KMS-11 (cell line): ENCODE results near the gene ANO6.

Source experiments
- H2AFZ ChIP-seq: fragments of 200-600 bp; sonication (generic); 2 replicates; pipeline ENCODE4 v1.6.1; 2016; ENCODE audit warnings: antibody characterized with exemption, mixed run types, low read depth
- H3K27ac ChIP-seq: fragments of 200-600 bp; sonication (generic); 2 replicates; pipeline ENCODE4 v1.6.1; 2016; ENCODE audit warnings: mild to moderate bottlenecking, mixed run types
- H3K27me3 ChIP-seq: fragments of 200-600 bp; sonication (generic); 2 replicates; pipeline ENCODE4 v1.6.1; 2017; ENCODE audit warnings: mild to moderate bottlenecking, low read depth, mixed run types, moderate library complexity; ENCODE audit not compliant: insufficient read depth
- H3K36me3 ChIP-seq: fragments of 200-600 bp; sonication (generic); 2 replicates; pipeline ENCODE4 v1.6.1; 2017; ENCODE audit warnings: mild to moderate bottlenecking, mixed run types; ENCODE audit not compliant: insufficient read depth
- H3K4me1 ChIP-seq: fragments of 200-600 bp; sonication (generic); 2 replicates; pipeline ENCODE4 v1.6.1; 2016; ENCODE audit warnings: mild to moderate bottlenecking, low read depth, mixed run types; ENCODE audit not compliant: poor library complexity, severe bottlenecking
- H3K4me2 ChIP-seq: fragments of 200-600 bp; sonication (generic); 2 replicates; pipeline ENCODE4 v1.7.0; 2016; ENCODE audit warnings: mild to moderate bottlenecking, mixed run types
- H3K4me3 ChIP-seq: fragments of 200-600 bp; sonication (generic); IDR thresholded peaks from 2 replicates; pipeline ENCODE4 v1.6.1; 2017; ENCODE audit warnings: low read depth, low read length, mixed read lengths; ENCODE audit not compliant: insufficient read depth
- H3K79me2 ChIP-seq: fragments of 200-600 bp; sonication (generic); 2 replicates; pipeline ENCODE4 v1.6.1; 2016; ENCODE audit warnings: low read depth, mixed run types; ENCODE audit not compliant: insufficient read depth
- H3K9ac ChIP-seq: fragments of 200-600 bp; sonication (generic); 2 replicates; pipeline ENCODE4 v1.6.1; 2016; ENCODE audit warnings: mild to moderate bottlenecking, mixed run types
- H4K20me1 ChIP-seq: fragments of 200-600 bp; sonication (generic); 2 replicates; pipeline ENCODE4 v1.6.1; 2016; ENCODE audit warnings: mild to moderate bottlenecking, mixed run types; ENCODE audit not compliant: insufficient read depth
- CTCF ChIP-seq: fragments of 200-600 bp; sonication (generic); conservative IDR thresholded peaks from 2 replicates; pipeline ENCODE4 v1.6.1; 2017; ENCODE audit warnings: low read depth, mild to moderate bottlenecking, antibody characterized with exemption, low read length, moderate library complexity, mixed read lengths

The ANO6 gene

GRCh38 chr12:45408729-45409114 is 192.8 kb downstream of the ANO6 start:
- H2AFZ ChIP-seq = no peak overlapping the region
- no peaks in the 10 kb centered on the region for H3K79me2 ChIP-seq
- no peak overlapping the region for H3K4me3 ChIP-seq
- H3K36me3 ChIP-seq = peaks cover 10% of the 10 kb centered on the region; the same call in 1 of the 2 replicates
- H3K4me2 ChIP-seq = no peak overlapping the region
- H3K9ac ChIP-seq = no peak overlapping the region
- no peak for TF ChIP-seq CTCF
- H3K27me3 ChIP-seq = no peaks in the 10 kb centered on the region
- no peak overlapping the region for H3K27ac ChIP-seq
- H3K4me1 ChIP-seq = peaks cover 8% of the 10 kb centered on the region
- H4K20me1 ChIP-seq = no peaks in the 10 kb centered on the region

- no peak overlapping the region for H2AFZ ChIP-seq
Measured at GRCh38 chr12:45409966-45410365, 194.1 kb downstream of the ANO6 start.

GRCh38 chr12:45411626-45412025 is 195.7 kb downstream of the ANO6 start:
- Histone ChIP-seq H3K4me2 (no peak overlapping the region), H3K36me3 (peaks cover 7% of the 10 kb centered on the region; the same call in 1 of the 2 replicates), H3K4me3 (no peak overlapping the region), H3K79me2 (no peaks in the 10 kb centered on the region), H2AFZ (no peak overlapping the region), H3K9ac (no peak overlapping the region), H3K27me3 (no peaks in the 10 kb centered on the region), H3K4me1 (peaks cover 8% of the 10 kb centered on the region), H3K27ac (no peak overlapping the region), H4K20me1 (no peaks in the 10 kb centered on the region)
- no peak for TF ChIP-seq CTCF

More at GRCh38 chr12:45409966-45410365, 194.1 kb downstream of the ANO6 start:
- no peak for TF ChIP-seq CTCF
- Histone ChIP-seq H3K27ac (no peak overlapping the region), H3K4me1 (peaks cover 8% of the 10 kb centered on the region), H3K4me2 (no peak overlapping the region), H3K79me2 (no peaks in the 10 kb centered on the region), H3K4me3 (no peak overlapping the region), H3K9ac (no peak overlapping the region), H3K27me3 (no peaks in the 10 kb centered on the region), H4K20me1 (no peaks in the 10 kb centered on the region), H3K36me3 (peaks cover 7% of the 10 kb centered on the region; the same call in 1 of the 2 replicates)

DNA sequence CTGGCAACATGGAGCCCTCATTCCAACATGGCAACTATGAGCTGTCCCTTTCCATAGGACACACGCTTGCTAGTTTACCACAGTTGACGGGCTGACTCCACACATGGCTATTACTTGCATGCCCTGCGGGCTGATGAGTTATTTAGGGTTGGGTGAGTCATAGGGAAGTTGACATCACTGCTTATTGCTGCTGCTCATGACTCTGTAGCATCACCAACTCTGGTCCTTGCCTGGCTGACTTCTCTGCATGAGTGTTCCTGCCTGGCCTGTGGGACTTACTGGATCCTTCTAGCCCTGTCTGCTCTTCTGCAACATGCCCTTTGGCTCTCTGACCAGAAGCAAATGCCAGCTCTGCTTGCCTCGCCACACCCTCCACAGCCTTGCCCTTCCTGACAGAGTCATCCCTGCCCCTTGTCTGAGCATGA is 199.5 kb downstream of the ANO6 start:
- Histone ChIP-seq H2AFZ (no peak overlapping the region), H3K36me3 (peaks cover 7% of the 10 kb centered on the region; the same call in 1 of the 2 replicates), H3K79me2 (no peaks in the 10 kb centered on the region), H3K9ac (no peak overlapping the region), H3K4me1 (no peaks in the 10 kb centered on the region), H3K4me2 (no peak overlapping the region), H3K27ac (no peak overlapping the region), H3K4me3 (no peak overlapping the region), H4K20me1 (no peaks in the 10 kb centered on the region), H3K27me3 (no peaks in the 10 kb centered on the region)
- TF ChIP-seq CTCF = no peak
